Measurements from ENCODE around the gene RUNX3. TPM values are rescaled to one million over a fixed set of nuclear protein-coding genes. Genes with fewer than 3 reads are reported as not detected.
A peak's percentile ranks its signal among the peaks of the same experiment; 100 is the strongest.
"Not testable (repeated sequence)": the region's sequence is repeated elsewhere in the genome, so short reads cannot be mapped to it uniquely, and the experiment has no call there.

The RUNX3 gene
- polyA plus RNA-seq, 4 donors: 1.1 to 5.4 (median 3.6) TPM

DNA sequence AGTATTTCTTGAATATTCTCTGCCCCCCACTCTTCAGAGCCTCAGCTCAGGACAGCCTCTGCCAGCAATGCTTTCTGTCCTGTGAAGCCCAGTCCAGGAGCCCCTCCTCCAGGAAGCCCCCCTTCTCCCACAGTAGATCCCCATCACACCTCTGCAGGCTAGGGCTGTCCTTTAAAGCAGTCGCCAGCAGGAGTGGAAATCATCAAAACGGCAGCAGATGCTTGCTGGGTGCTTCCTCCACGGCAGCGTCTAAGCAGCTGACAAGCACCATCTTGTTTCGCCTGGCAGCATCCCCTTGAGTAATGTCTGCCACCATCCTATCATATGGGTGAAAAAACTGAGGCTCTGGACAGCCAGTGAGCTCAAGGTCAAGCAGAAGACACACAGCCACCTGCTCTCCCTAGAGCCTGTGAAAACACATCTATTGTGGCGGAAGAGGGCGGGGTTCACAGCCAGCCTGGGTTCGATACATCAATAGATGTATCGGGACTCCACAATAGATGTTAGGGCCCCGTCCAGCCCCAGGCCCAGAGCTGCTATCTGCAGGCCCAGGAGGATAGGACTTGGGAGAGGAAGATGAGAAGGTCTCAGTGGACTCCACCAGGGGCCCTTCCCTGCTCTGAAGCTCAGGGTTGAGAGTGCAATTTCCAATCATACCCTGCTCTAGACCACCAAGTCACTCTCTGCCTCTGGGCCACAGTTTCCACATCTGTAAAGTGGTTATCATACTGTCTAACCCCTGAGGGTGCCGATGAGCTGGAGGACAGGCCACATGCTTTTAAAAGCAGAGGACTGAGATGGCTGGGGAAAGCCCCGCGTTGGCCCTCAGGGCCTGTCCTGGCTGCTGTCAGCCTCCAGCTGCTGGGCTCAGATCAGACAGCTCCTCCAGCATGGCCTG, 17.5 kb downstream of the RUNX3 start:
- no peak overlapping the region for H3K4me3 ChIP-seq (ENCODE audit: low read depth in 1 of 3, low read length in 3 of 3)
- H3K27ac ChIP-seq (ENCODE audit: low read depth in 1 of 3, low read length in 2 of 3): peak overlapping the region in 1 of 3 donors; percentile 33
- WGBS, 3 donors: 74 to 77% (median 75%) methylated on average over 13 of the region's 13 CpGs
- no peaks in the 10 kb centered on the region for H3K27me3 ChIP-seq (ENCODE audit: control insufficient read depth in 3 of 3, insufficient read depth in 3 of 3, low read length in 3 of 3)
- H3K36me3 ChIP-seq (ENCODE audit: control insufficient read depth in 3 of 3, insufficient read depth in 2 of 3, low read depth in 1 of 3, low read length in 3 of 3): peaks cover 0 to 8% (median 0%) of the 10 kb centered on the region in 3 donors
- H3K4me1 ChIP-seq (ENCODE audit: control insufficient read depth in 3 of 3, insufficient read depth in 2 of 3, low read depth in 1 of 3, low read length in 2 of 3): peaks cover 0 to 31% (median 0%) of the 10 kb centered on the region in 3 donors
- DNase-seq (no peak), FAIRE-seq (no peak)
- peaks cover 0 to 3% of the 10 kb centered on the region in 2 donors for H3K9me3 ChIP-seq (ENCODE audit: control insufficient read depth in 2 of 2, insufficient read depth in 1 of 2, low read depth in 1 of 2, low read length in 1 of 2)

DNA sequence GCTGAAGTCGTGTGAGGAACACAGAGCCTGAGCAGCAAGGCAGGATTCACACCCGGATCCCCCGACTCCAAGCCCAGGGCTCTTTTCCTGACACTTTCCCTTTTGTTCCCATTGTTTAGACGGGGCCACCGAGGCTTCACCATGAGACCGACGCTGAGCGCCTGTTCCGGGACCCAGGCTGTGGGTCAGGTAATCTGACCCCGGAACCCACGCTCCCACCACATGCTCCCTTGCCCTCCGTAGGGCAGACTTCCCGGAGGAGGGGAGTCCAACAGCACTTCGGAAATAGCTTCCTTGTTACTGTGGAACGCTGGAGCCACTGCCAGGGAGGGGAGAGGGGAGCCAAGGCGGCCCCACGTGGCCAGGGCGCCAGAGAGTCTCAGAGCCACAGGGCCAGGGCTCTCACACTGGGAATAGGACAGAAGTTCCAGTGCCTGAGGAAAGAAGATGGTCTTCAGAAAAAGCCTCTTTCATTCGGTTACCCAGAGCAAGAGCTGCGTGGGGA, 18.4 kb downstream of the RUNX3 start:
- no peaks in the 10 kb centered on the region for H3K27me3 ChIP-seq (ENCODE audit: control insufficient read depth in 3 of 3, insufficient read depth in 3 of 3, low read length in 3 of 3)
- H3K36me3 ChIP-seq (ENCODE audit: control insufficient read depth in 3 of 3, insufficient read depth in 2 of 3, low read depth in 1 of 3, low read length in 3 of 3): peaks cover 0 to 8% (median 0%) of the 10 kb centered on the region in 3 donors
- peaks cover 0 to 31% (median 0%) of the 10 kb centered on the region in 3 donors for H3K4me1 ChIP-seq (ENCODE audit: control insufficient read depth in 3 of 3, insufficient read depth in 2 of 3, low read depth in 1 of 3, low read length in 2 of 3)
- FAIRE-seq: no peak
- 76 to 84% (median 84%) methylated on average over 20 of the region's 20 CpGs for WGBS, 3 donors
- H3K27ac ChIP-seq (ENCODE audit: low read depth in 1 of 3, low read length in 2 of 3): peak overlapping the region; percentile 22 to 70 (median 68)
- H3K9me3 ChIP-seq (ENCODE audit: control insufficient read depth in 2 of 2, insufficient read depth in 1 of 2, low read depth in 1 of 2, low read length in 1 of 2): peaks cover 0 to 3% of the 10 kb centered on the region in 2 donors
- no peak for DNase-seq
- no peak overlapping the region for H3K4me3 ChIP-seq (ENCODE audit: low read depth in 1 of 3, low read length in 3 of 3)

DNA sequence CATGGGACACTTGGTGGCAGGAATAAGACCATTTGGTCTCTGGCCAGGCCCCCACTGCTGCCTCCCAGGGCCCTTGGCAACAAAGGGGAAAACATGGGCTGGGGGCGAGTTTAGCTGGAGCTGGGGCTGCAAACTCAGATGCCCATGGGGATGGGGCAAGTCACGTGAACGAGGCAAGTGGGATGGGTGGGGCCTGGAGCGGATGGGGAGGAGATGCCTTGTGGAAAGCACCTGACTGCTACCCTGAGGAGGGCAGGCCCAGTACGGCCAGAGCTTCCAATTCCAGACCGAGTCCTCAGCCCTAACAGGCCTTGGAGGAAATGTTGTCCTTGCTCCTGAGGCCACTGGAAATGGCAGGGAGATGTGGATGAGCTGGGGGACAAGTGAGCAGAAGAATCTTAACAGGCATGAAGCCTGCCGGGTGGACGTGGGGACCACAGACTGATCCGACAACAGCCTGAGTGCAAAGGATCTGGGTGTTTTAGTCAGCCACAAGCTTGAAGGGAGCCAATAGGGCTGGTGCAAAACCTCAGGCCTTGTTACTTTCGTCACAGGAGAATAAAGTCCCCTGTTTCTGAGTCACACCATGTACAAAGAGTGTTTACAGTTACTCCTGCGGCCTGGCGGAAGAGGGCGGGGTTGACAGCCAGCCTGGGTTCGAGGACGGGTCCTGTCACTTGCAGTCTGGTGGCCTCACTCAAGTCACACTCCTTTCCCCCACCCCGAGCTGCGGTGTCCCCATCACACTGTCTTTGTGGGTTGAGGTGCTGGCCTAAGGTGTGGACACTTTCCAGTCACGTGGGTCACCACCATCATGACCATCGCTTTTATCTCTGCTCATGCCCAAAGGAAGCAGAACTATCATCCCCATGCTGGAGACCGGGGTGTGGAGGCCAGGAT, 19.1 kb downstream of the RUNX3 start:
- peak overlapping the region; percentile 69 to 92 (median 70) for H3K27ac ChIP-seq (ENCODE audit: low read depth in 1 of 3, low read length in 2 of 3)
- peaks cover 0 to 3% of the 10 kb centered on the region in 2 donors for H3K9me3 ChIP-seq (ENCODE audit: control insufficient read depth in 2 of 2, insufficient read depth in 1 of 2, low read depth in 1 of 2, low read length in 1 of 2)
- H3K27me3 ChIP-seq (ENCODE audit: control insufficient read depth in 3 of 3, insufficient read depth in 3 of 3, low read length in 3 of 3): no peaks in the 10 kb centered on the region
- WGBS, 3 donors: 58 to 69% (median 66%) methylated on average over 20 of the region's 20 CpGs
- H3K4me1 ChIP-seq (ENCODE audit: control insufficient read depth in 3 of 3, insufficient read depth in 2 of 3, low read depth in 1 of 3, low read length in 2 of 3): peaks cover 0 to 29% (median 0%) of the 10 kb centered on the region in 3 donors
- peaks cover 0 to 8% (median 0%) of the 10 kb centered on the region in 3 donors for H3K36me3 ChIP-seq (ENCODE audit: control insufficient read depth in 3 of 3, insufficient read depth in 2 of 3, low read depth in 1 of 3, low read length in 3 of 3)
- DNase-seq: peak; percentile 78 to 88
- H3K4me3 ChIP-seq (ENCODE audit: low read depth in 1 of 3, low read length in 3 of 3): no peak overlapping the region
- no peak for FAIRE-seq

DNA sequence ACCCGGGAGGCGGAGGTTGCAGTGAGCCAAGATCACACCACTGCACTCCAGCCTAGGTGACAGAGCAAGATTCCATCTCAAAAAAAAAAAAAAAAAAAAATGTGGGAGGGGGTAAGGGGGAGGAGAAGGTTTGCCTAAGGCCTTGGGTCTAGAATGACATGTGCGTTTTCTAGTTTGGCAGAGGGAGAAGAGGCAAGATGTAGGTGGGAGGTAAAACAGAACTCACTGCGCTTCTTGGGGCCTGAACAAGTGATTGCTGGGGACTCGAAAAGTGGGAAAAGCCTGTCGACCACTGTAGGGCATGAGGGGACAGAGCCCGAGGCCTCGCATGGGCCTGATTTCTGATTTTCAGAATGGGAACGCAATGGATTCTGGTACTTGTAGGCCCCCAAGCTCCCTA, 19.9 kb downstream of the RUNX3 start:
- FAIRE-seq (no peak), DNase-seq (no peak)
- no peaks in the 10 kb centered on the region for H3K27me3 ChIP-seq (ENCODE audit: control insufficient read depth in 3 of 3, insufficient read depth in 3 of 3, low read length in 3 of 3)
- H3K9me3 ChIP-seq (ENCODE audit: control insufficient read depth in 2 of 2, insufficient read depth in 1 of 2, low read depth in 1 of 2, low read length in 1 of 2): peaks cover 0 to 3% of the 10 kb centered on the region in 2 donors
- 93 to 96% (median 94%) methylated on average over 9 of the region's 9 CpGs for WGBS, 3 donors
- H3K27ac ChIP-seq (ENCODE audit: low read depth in 1 of 3, low read length in 2 of 3): peak overlapping the region; percentile 69 to 92 (median 70)
- H3K36me3 ChIP-seq (ENCODE audit: control insufficient read depth in 3 of 3, insufficient read depth in 2 of 3, low read depth in 1 of 3, low read length in 3 of 3): peaks cover 0 to 8% (median 0%) of the 10 kb centered on the region in 3 donors
- peaks cover 0 to 26% (median 0%) of the 10 kb centered on the region in 3 donors for H3K4me1 ChIP-seq (ENCODE audit: control insufficient read depth in 3 of 3, insufficient read depth in 2 of 3, low read depth in 1 of 3, low read length in 2 of 3)
- no peak overlapping the region for H3K4me3 ChIP-seq (ENCODE audit: low read depth in 1 of 3, low read length in 3 of 3)

DNA sequence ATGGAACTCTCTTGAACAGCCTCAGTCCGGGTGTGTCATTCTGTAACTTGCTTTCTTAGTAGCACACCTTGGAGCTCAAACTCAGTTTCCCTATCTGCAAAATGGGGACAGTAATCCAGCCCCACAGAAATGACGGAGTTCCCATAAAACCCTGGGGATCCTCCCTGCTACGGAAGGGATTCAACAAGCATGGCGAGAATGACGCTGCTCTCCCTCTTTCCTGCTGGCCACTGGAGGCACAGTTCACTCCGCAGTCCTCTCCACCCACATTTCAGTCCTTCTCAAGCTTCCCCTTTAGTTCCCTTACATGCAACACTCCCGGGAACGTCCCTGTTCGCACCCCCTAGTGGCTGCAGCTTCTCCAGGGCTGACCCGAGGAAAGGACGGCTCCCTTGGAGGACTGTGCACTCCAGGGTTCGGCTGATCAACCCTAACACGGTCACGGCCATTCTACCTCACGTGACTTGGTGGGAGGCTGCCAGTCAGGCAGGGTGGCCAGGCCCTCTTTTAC, 20.6 kb downstream of the RUNX3 start:
- no peak for FAIRE-seq
- H3K4me3 ChIP-seq (ENCODE audit: low read depth in 1 of 3, low read length in 3 of 3): no peak overlapping the region
- peak; percentile 79 to 80 for DNase-seq
- peaks cover 0 to 20% (median 0%) of the 10 kb centered on the region in 3 donors for H3K4me1 ChIP-seq (ENCODE audit: control insufficient read depth in 3 of 3, insufficient read depth in 2 of 3, low read depth in 1 of 3, low read length in 2 of 3)
- H3K27me3 ChIP-seq (ENCODE audit: control insufficient read depth in 3 of 3, insufficient read depth in 3 of 3, low read length in 3 of 3): no peaks in the 10 kb centered on the region
- H3K27ac ChIP-seq (ENCODE audit: low read depth in 1 of 3, low read length in 2 of 3): peak overlapping the region in 1 of 3 donors; percentile 15
- H3K9me3 ChIP-seq (ENCODE audit: control insufficient read depth in 2 of 2, insufficient read depth in 1 of 2, low read depth in 1 of 2, low read length in 1 of 2): peaks cover 0 to 3% of the 10 kb centered on the region in 2 donors
- peaks cover 0 to 7% (median 0%) of the 10 kb centered on the region in 3 donors for H3K36me3 ChIP-seq (ENCODE audit: control insufficient read depth in 3 of 3, insufficient read depth in 2 of 3, low read depth in 1 of 3, low read length in 3 of 3)
- WGBS, 3 donors: 20 to 40% (median 33%) methylated on average over 15 of the region's 15 CpGs

DNA sequence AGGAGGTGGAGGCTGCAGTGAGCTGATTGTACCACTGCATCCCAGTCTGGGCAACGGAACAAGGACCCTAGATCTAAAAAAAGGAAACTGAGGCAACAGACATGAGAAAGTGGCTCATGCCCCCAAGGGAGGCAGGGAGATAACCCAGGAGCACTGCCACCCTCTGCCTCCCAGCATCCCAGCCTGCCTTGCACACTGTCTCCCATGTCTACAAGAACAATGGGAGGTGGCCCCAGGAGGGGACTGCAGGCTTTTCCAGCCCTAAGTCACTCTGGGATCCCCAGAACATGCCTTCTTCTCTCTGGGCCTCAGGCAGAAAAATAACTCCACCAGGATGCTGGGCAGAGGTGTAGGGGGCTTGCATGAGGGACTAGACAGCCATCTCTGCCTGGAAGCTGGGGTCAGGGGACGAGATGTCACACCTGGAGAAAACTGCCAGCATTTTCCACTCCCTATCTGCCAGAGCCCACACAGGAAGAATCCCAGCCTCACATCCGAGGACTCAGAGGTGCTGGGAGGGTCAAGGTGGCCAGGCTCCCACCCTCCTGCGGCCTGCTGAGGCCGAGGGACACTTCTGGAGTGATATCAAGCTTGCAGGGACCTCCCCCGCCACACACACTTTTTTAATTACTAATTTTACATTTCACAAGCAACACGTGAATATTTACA, 21.4 kb downstream of the RUNX3 start:
- no peak for DNase-seq
- 72 to 80% (median 78%) methylated on average over 7 of the region's 7 CpGs for WGBS, 3 donors

DNA sequence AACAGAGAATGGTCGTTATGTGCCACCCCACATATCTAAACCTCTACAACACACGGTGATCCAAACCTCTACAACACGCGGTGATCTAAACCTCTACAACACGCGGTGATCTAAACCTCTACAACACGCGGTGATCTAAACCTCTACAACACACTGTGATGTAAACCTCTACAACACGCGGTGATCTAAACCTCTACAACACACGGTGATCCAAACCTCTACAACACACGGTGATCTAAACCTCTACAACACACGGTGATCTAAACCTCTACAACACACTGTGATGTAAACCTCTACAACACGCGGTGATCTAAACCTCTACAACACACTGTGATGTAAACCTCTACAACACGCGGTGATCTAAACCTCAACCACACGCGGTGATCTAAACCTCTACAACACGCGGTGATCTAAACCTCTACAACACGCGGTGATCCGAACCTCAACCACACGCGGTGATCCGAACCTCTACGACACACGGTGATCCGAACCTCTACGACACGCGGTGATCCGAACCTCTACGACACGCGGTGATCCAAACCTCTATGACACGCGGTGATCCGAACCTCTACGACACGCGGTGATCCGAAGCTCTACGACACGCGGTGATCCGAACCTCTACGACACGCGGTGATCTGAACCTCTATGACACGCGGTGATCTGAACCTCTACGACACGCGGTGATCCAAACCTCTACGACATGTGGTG, 22.3 kb downstream of the RUNX3 start:
- not testable (repeated sequence) for H3K27ac ChIP-seq (ENCODE audit: low read depth in 1 of 3, low read length in 2 of 3); DNase-seq; H3K27me3 ChIP-seq (ENCODE audit: control insufficient read depth in 3 of 3, insufficient read depth in 3 of 3, low read length in 3 of 3); H3K4me3 ChIP-seq (ENCODE audit: low read depth in 1 of 3, low read length in 3 of 3); FAIRE-seq; H3K36me3 ChIP-seq (ENCODE audit: control insufficient read depth in 3 of 3, insufficient read depth in 2 of 3, low read depth in 1 of 3, low read length in 3 of 3); H3K9me3 ChIP-seq (ENCODE audit: control insufficient read depth in 2 of 2, insufficient read depth in 1 of 2, low read depth in 1 of 2, low read length in 1 of 2)
- 94 to 96% (median 95%) methylated on average over 57 of the region's 57 CpGs for WGBS, 3 donors
- H3K4me1 ChIP-seq (ENCODE audit: control insufficient read depth in 3 of 3, insufficient read depth in 2 of 3, low read depth in 1 of 3, low read length in 2 of 3): peaks cover 0 to 14% (median 0%) of the 10 kb centered on the region in 3 donors

More for the DNA sequence above, 21.4 kb downstream of the RUNX3 start:
- Histone ChIP-seq H3K36me3 (ENCODE audit: control insufficient read depth in 3 of 3, insufficient read depth in 2 of 3, low read depth in 1 of 3, low read length in 3 of 3) (peaks cover 0 to 5% (median 0%) of the 10 kb centered on the region in 3 donors), H3K27me3 (ENCODE audit: control insufficient read depth in 3 of 3, insufficient read depth in 3 of 3, low read length in 3 of 3) (no peaks in the 10 kb centered on the region), H3K27ac (ENCODE audit: low read depth in 1 of 3, low read length in 2 of 3) (no peak overlapping the region), H3K4me3 (ENCODE audit: low read depth in 1 of 3, low read length in 3 of 3) (no peak overlapping the region), H3K4me1 (ENCODE audit: control insufficient read depth in 3 of 3, insufficient read depth in 2 of 3, low read depth in 1 of 3, low read length in 2 of 3) (peaks cover 0 to 14% (median 0%) of the 10 kb centered on the region in 3 donors), H3K9me3 (ENCODE audit: control insufficient read depth in 2 of 2, insufficient read depth in 1 of 2, low read depth in 1 of 2, low read length in 1 of 2) (peaks cover 0 to 3% of the 10 kb centered on the region in 2 donors)
- no peak for FAIRE-seq

Data from small intestine (tissue), 7 donors.